ENCODE data around the gene MYO10.

- no peak for TF ChIP-seq CTCF (IDR thresholded peaks at IDR 0.05)
- no peak for TF ChIP-seq POLR2AphosphoS5 (IDR thresholded peaks at IDR 0.05)
- no peak for TF ChIP-seq POLR2A (IDR thresholded peaks at IDR 0.05)
- no peak for TF ChIP-seq EP300 (IDR thresholded peaks at IDR 0.05)
Observed at GRCh38 chr5:16781828-16782626, 154.1 kb downstream of the MYO10 start.

All from upper lobe of left lung (tissue), 4 donors.